PC-9 (cell line): ENCODE data around the gene CDY2A.
"Not testable (repeated sequence)": the region's sequence is repeated elsewhere in the genome, so short reads cannot be mapped to it uniquely, and the experiment has no call there.

ENCODE experiments used
- CTCF ChIP-seq: fragments of 200-600 bp; sonication (generic); conservative IDR thresholded peaks from 2 replicates; pipeline ENCODE4 v1.6.1; 2017; ENCODE audit warnings: mixed run types, antibody characterized with exemption, mild to moderate bottlenecking, moderate library complexity
- EZH2 ChIP-seq: fragments of 200-600 bp; sonication (generic); IDR thresholded peaks from 2 replicates; pipeline ENCODE4 v1.8.0; 2017; ENCODE audit warnings: antibody characterized with exemption, low read depth

DNA sequence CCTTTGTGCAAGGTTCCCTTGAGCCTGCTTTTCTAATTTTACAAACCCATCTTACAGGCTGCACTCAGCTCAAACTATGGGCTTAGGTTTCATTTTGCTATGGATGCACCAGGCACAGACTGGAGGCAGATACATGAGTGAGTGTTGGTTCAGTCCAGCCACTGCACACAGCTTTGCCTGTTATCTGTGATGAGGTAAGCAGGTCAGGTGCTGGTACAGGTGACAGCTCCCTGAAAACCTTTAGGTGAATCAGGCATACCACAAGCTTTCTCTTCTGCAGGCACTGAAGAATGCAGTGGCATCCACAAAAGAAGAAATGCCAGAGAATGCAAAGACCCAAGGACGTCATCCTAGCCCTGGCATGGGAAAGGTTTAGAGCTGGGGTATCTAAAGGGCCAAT lies 3.3 kb downstream of the CDY2A start:
- TF ChIP-seq CTCF, EZH2: not testable (repeated sequence)
